HEK293T (cell line): ENCODE measurements around the gene MRGPRF.

Experiments
- ARNT ChIP-seq: fragments of 450-650 bp; IDR thresholded peaks from 2 replicates; pipeline ENCODE4 v1.6.1; 2017; ENCODE audit warnings: mild to moderate bottlenecking
- BHLHE40 ChIP-seq: fragments of 450-650 bp; IDR thresholded peaks from 2 replicates; pipeline ENCODE4 v1.6.1; 2016; ENCODE audit warnings: mild to moderate bottlenecking, moderate library complexity, borderline replicate concordance
- ELF4 ChIP-seq: fragments of 450-650 bp; IDR thresholded peaks from 2 replicates; pipeline ENCODE4 v1.6.1; 2017; ENCODE audit warnings: antibody characterized with exemption
- FOXK2 ChIP-seq: fragments of 450-650 bp; IDR thresholded peaks from 2 replicates; pipeline ENCODE4 v1.6.1; 2016; ENCODE audit warnings: mild to moderate bottlenecking
- FOXM1 ChIP-seq: fragments of 450-650 bp; IDR thresholded peaks from 2 replicates; pipeline ENCODE4 v1.6.1; 2017; ENCODE audit warnings: mild to moderate bottlenecking, borderline replicate concordance
- HDGF ChIP-seq: fragments of 450-650 bp; IDR thresholded peaks from 2 replicates; pipeline ENCODE4 v1.6.1; 2017; ENCODE audit warnings: antibody characterized with exemption, borderline replicate concordance
- LEF1 ChIP-seq: fragments of 450-650 bp; IDR thresholded peaks from 2 replicates; pipeline ENCODE4 v1.6.1; 2017; ENCODE audit warnings: mild to moderate bottlenecking, borderline replicate concordance
- SP1 ChIP-seq: fragments of 450-650 bp; IDR thresholded peaks from 2 replicates; pipeline ENCODE4 v1.6.1; 2017
- SUZ12 ChIP-seq: fragments of 450-650 bp; IDR thresholded peaks from 2 replicates; pipeline ENCODE4 v1.6.1; 2016; ENCODE audit warnings: mild to moderate bottlenecking
- TARDBP ChIP-seq: fragments of 450-650 bp; IDR thresholded peaks from 2 replicates; pipeline ENCODE4 v1.6.1; 2016
- ZNF384 ChIP-seq: fragments of 450-650 bp; IDR thresholded peaks from 2 replicates; pipeline ENCODE4 v1.6.1; 2016

- no peak for TF ChIP-seq ZNF384
- TF ChIP-seq SP1 = no peak
- no peak for TF ChIP-seq HDGF
- no peak for TF ChIP-seq ELF4
- TF ChIP-seq SUZ12 = no peak
- TF ChIP-seq BHLHE40 = no peak
- no peak for TF ChIP-seq TARDBP
- TF ChIP-seq ARNT = no peak
- TF ChIP-seq FOXM1 = no peak
- no peak for TF ChIP-seq FOXK2
- no peak for TF ChIP-seq LEF1
Observed at GRCh38 chr11:68994161-68994893, 18.7 kb downstream of the MRGPRF start.
